K562 (cell line): ENCODE data around the gene TANC1.

Experiments used
- ARID1B ChIP-seq: fragments of 450-650 bp; IDR thresholded peaks from 2 replicates; pipeline ENCODE4 v1.6.1; 2016; ENCODE audit warnings: antibody characterized with exemption, mild to moderate bottlenecking, inconsistent platforms
- CTCF ChIP-seq, 3 experiments: IDR thresholded peaks in 2 of 3; conservative IDR thresholded peaks in 1 of 3; 2 replicates each; pipeline ENCODE4 v1.5.1; 2011 to 2012; ENCODE audit warnings: low read length in 3 of 3, mild to moderate bottlenecking in 3 of 3, control low read depth in 2 of 3, improper control_type of control experiment in 1 of 3, inconsistent platforms in 1 of 3, low read depth in 1 of 3, mixed read lengths in 1 of 3, moderate library complexity in 1 of 3; ENCODE audit not compliant: insufficient read depth in 2 of 3
- DPF2 ChIP-seq: fragments of 450-650 bp; IDR thresholded peaks from 2 replicates; pipeline ENCODE4 v1.6.1; 2016
- ESRRB ChIP-seq: fragments of 250-450 bp; sonication (Bioruptor Pico); IDR thresholded peaks from 2 replicates; pipeline ENCODE4 v1.5.0; 2020; ENCODE audit warnings: mild to moderate bottlenecking, moderate library complexity, borderline replicate concordance
- MBD1 ChIP-seq: fragments of 250-450 bp; sonication (Bioruptor Pico); IDR thresholded peaks from 2 replicates; pipeline ENCODE4 v1.8.0; 2022; ENCODE audit warnings: inconsistent platforms
- NR2C2 ChIP-seq, 2 experiments: fragments of 200-800 bp in 1 of 2; sonication (Bioruptor generic) in 1 of 2; sonication (generic) in 1 of 2; formaldehyde crosslinking in 1 of 2; IDR thresholded peaks; 2 replicates each; pipeline versions ENCODE4 v1.6.1 to v1.8.0; 2016 to 2022; ENCODE audit warnings: mild to moderate bottlenecking in 1 of 2, missing compliant biosample characterization in 1 of 2, missing genetic modification characterization in 1 of 2, missing genetic modification reagents in 1 of 2
- SPI1 ChIP-seq: IDR thresholded peaks from 2 replicates; pipeline ENCODE4 v1.6.1; 2011; ENCODE audit warnings: low read depth, low read length, control low read depth, borderline replicate concordance
- ZBTB12 ChIP-seq: fragments of 250-450 bp; sonication (Bioruptor Pico); IDR thresholded peaks from 2 replicates; pipeline ENCODE4 v1.4.0; 2020
- ZNF274 ChIP-seq: IDR thresholded peaks from 2 replicates; pipeline ENCODE4 v1.6.1; 2011; ENCODE audit warnings: low read depth, mild to moderate bottlenecking, low read length, moderate library complexity, borderline replicate concordance
- ZNF311 ChIP-seq: fragments of 250-450 bp; sonication (Bioruptor Pico); IDR thresholded peaks from 2 replicates; pipeline ENCODE4 v1.4.0; 2020; ENCODE audit warnings: mild to moderate bottlenecking, moderate library complexity
- ZNF695 ChIP-seq: fragments of 450-650 bp; formaldehyde crosslinking; IDR thresholded peaks from 2 replicates; pipeline ENCODE4 v1.4.0; 2020; ENCODE audit warnings: mild to moderate bottlenecking, moderate library complexity
- ZNF79 ChIP-seq: fragments of 250-450 bp; sonication (Bioruptor Pico); IDR thresholded peaks from 2 replicates; pipeline ENCODE4 v1.4.0; 2020; ENCODE audit warnings: low read depth, mild to moderate bottlenecking, moderate library complexity
- ZZZ3 ChIP-seq: fragments of 450-650 bp; IDR thresholded peaks from 2 replicates; pipeline ENCODE4 v1.6.1; 2016; ENCODE audit warnings: antibody characterized with exemption, mild to moderate bottlenecking, moderate library complexity
- TF ChIP-seq, protein P1 (sequence below): sonication (generic); formaldehyde crosslinking; IDR thresholded peaks from 2 replicates; pipeline ENCODE4 v1.8.0; 2023; ENCODE audit warnings: mild to moderate bottlenecking, missing genetic modification reagents

GRCh38 chr2:158990397-158991214 lies 22.2 kb downstream of the TANC1 start:
- no peak for TF ChIP-seq NR2C2 (CRISPR knock-in tag; IDR thresholded peaks at IDR 0.05)
- TF ChIP-seq NR2C2 (tag; IDR thresholded peaks at IDR 0.05) = no peak
- no peak for TF ChIP-seq ZNF274
- TF ChIP-seq ZBTB12 = no peak
- TF ChIP-seq DPF2 = no peak
- TF ChIP-seq CTCF (IDR thresholded peaks at IDR 0.05 in 2 of 3, conservative IDR thresholded peaks at IDR 0.05 in 1 of 3; ENCODE audit: insufficient read depth in 2 of 3, low read depth in 1 of 3, low read length in 3 of 3) = no peak
- TF ChIP-seq ZZZ3 = no peak
- TF ChIP-seq ZNF695 (CRISPR knock-in tag) = no peak
- TF ChIP-seq, protein P1, sequence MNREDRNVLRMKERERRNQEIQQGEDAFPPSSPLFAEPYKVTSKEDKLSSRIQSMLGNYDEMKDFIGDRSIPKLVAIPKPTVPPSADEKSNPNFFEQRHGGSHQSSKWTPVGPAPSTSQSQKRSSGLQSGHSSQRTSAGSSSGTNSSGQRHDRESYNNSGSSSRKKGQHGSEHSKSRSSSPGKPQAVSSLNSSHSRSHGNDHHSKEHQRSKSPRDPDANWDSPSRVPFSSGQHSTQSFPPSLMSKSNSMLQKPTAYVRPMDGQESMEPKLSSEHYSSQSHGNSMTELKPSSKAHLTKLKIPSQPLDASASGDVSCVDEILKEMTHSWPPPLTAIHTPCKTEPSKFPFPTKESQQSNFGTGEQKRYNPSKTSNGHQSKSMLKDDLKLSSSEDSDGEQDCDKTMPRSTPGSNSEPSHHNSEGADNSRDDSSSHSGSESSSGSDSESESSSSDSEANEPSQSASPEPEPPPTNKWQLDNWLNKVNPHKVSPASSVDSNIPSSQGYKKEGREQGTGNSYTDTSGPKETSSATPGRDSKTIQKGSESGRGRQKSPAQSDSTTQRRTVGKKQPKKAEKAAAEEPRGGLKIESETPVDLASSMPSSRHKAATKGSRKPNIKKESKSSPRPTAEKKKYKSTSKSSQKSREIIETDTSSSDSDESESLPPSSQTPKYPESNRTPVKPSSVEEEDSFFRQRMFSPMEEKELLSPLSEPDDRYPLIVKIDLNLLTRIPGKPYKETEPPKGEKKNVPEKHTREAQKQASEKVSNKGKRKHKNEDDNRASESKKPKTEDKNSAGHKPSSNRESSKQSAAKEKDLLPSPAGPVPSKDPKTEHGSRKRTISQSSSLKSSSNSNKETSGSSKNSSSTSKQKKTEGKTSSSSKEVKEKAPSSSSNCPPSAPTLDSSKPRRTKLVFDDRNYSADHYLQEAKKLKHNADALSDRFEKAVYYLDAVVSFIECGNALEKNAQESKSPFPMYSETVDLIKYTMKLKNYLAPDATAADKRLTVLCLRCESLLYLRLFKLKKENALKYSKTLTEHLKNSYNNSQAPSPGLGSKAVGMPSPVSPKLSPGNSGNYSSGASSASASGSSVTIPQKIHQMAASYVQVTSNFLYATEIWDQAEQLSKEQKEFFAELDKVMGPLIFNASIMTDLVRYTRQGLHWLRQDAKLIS = no peak
- no peak for TF ChIP-seq MBD1
- TF ChIP-seq ARID1B = no peak
- no peak for TF ChIP-seq ESRRB (CRISPR knock-in tag)
- TF ChIP-seq ZNF79 (CRISPR knock-in tag) = no peak
- TF ChIP-seq ZNF311 (CRISPR knock-in tag) = no peak
- no peak for TF ChIP-seq SPI1
